Spinal cord (tissue), 10 donors: Measurements from ENCODE around the gene CCDC91. TPM values are rescaled to one million over a fixed set of nuclear protein-coding genes. Genes with fewer than 3 reads are reported as not detected.
"Not testable (repeated sequence)": the region's sequence is repeated elsewhere in the genome, so short reads cannot be mapped to it uniquely, and the experiment has no call there.

Source experiments
- DNase-seq, 6 donors: peaks; one replicate each; pipeline versions ENCODE4 v3.0.0 to v3.0.0-alpha.2; 2013 to 2015; ENCODE audit warnings: low spot score in 6 of 6, low read depth in 4 of 6
- H3K27ac ChIP-seq: one replicate; pipeline ENCODE4 v1.5.1; 2013; ENCODE audit warnings: low read depth, low read length, control low read depth
- H3K27me3 ChIP-seq: one replicate; pipeline ENCODE4 v1.6.1; 2013; ENCODE audit warnings: low read length; ENCODE audit not compliant: control insufficient read depth, insufficient read depth
- H3K36me3 ChIP-seq: one replicate; pipeline ENCODE4 v1.6.1; 2013; ENCODE audit warnings: low read length; ENCODE audit not compliant: control insufficient read depth, insufficient read depth
- H3K4me1 ChIP-seq: one replicate; pipeline ENCODE4 v1.6.1; 2013; ENCODE audit warnings: low read length; ENCODE audit not compliant: control insufficient read depth, insufficient read depth
- H3K4me3 ChIP-seq: one replicate; pipeline ENCODE4 v1.5.1; 2013; ENCODE audit warnings: low read depth, low read length, control low read depth
- H3K9me3 ChIP-seq: one replicate; pipeline ENCODE4 v1.6.1; 2013; ENCODE audit warnings: low read length; ENCODE audit not compliant: control insufficient read depth, insufficient read depth
- WGBS: methylation state at CpG from one replicate; pipeline ENCODE4 v1.1.5; 2013; ENCODE audit warnings: missing lambda C conversion rate; ENCODE audit not compliant: insufficient coverage; 5-methylcytosine and 5-hydroxymethylcytosine counted together
- polyA plus RNA-seq, 2 donors: library from polyadenylated mRNA; unstranded; fragments of 120-200 nt; gene quantifications; one replicate each; pipeline ENCODE4 v1.2.1, GENCODE V29; 2013; ENCODE audit not compliant: insufficient read length in 2 of 2
- total RNA-seq, 2 donors: library from RNA; depleted of rRNA in 1 of 2; stranded (reverse); fragments of 120-200 nt in 1 of 2; fragments of >200 nt in 1 of 2; gene quantifications; one replicate each; pipeline versions ENCODE4 v1.2.3 to v1.2.4, GENCODE V29; 2013 to 2014
- donor health status: healthy.

The CCDC91 gene
- total and polyA plus RNA-seq, 4 donors: 29.8 to 64.9 (median 46.6) TPM

DNA sequence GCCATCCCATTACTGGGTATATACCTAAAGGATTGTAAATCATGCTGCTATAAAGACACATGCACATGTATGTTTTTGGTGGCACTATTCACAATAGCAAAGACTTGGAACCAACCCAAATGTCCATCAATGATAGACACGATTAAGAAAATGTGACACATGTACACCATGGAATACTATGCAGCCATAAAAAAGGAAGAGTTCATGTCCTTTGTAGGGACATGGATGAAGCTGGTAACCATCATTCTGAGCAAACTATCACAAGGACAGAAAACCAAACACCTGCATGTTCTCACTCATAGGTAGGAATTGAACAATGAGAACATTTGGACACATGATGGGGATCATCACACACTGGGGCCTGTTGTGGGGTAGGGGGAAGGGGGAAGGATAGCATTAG is 288.8 kb downstream of the CCDC91 start:
- H3K36me3 ChIP-seq, H3K4me1 ChIP-seq, H3K27ac ChIP-seq, H3K27me3 ChIP-seq, H3K9me3 ChIP-seq, H3K4me3 ChIP-seq, DNase-seq: not testable (repeated sequence)
- no CpG with 5 or more reads among the region's 1 CpG for WGBS

DNA sequence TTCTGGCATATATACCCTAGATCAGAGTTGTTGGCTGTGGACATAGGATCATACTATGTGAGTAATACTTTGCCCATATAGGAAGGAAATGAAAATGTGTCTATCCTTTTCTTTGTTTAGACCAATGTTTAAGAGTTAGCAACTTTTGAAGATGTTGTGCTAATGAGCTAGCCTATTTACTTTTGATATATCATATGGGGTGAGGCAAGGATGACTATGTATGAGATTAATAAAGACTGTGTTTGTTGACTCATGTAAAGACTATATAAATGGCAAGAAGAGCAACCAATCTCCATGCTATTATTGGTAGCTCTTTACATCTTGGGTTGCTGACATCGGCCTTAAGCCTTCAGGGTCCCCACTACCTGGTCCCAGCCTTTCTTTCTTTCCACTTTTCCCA is 289.4 kb downstream of the CCDC91 start:
- Histone ChIP-seq H3K4me1 (no peaks in the 10 kb centered on the region), H3K27ac (no peak overlapping the region), H3K27me3 (no peaks in the 10 kb centered on the region), H3K9me3 (no peaks in the 10 kb centered on the region), H3K4me3 (no peak overlapping the region), H3K36me3 (no peaks in the 10 kb centered on the region)
- WGBS: 91% methylated on average over 1 of the region's 1 CpG
- DNase-seq: no peak

DNA sequence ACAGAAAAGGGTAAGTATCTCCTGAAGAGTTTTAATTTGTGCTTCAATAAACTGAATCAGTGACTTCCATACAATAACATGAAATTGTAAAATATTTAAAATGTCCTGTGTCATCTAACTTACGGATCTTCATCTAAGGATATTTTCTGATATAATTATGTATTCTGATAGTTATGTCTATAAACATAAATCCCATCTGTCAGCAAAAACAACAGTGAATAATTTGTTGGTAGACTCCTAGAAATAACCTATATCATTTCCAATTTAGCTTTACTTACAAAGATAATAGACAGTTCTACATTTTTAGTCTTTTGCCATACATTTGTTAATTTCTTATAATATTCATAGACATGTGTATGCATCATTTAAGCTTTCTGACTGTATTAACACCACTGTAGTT is 293.9 kb downstream of the CCDC91 start:
- H3K27me3 ChIP-seq: no peaks in the 10 kb centered on the region
- H3K36me3 ChIP-seq: no peaks in the 10 kb centered on the region
- no peak overlapping the region for H3K27ac ChIP-seq
- no peaks in the 10 kb centered on the region for H3K4me1 ChIP-seq
- DNase-seq: no peak
- H3K4me3 ChIP-seq: no peak overlapping the region
- no peaks in the 10 kb centered on the region for H3K9me3 ChIP-seq
- WGBS: no CpG with 5 or more reads among the region's 1 CpG

GRCh38 chr12:28486521-28486920 is 296.3 kb downstream of the CCDC91 start:
- WGBS: no CpG with 5 or more reads among the region's 1 CpG
- no peak overlapping the region for H3K4me3 ChIP-seq
- H3K36me3 ChIP-seq: no peaks in the 10 kb centered on the region
- H3K27me3 ChIP-seq: no peaks in the 10 kb centered on the region
- peak in 1 of 6 donors; percentile 17 for DNase-seq
- no peak overlapping the region for H3K27ac ChIP-seq
- H3K9me3 ChIP-seq: no peaks in the 10 kb centered on the region
- H3K4me1 ChIP-seq: no peaks in the 10 kb centered on the region

GRCh38 chr12:28489246-28489645 is 299.0 kb downstream of the CCDC91 start:
- Histone ChIP-seq H3K4me1 (no peaks in the 10 kb centered on the region), H3K36me3 (no peaks in the 10 kb centered on the region), H3K27ac (no peak overlapping the region), H3K4me3 (no peak overlapping the region), H3K9me3 (no peaks in the 10 kb centered on the region), H3K27me3 (no peaks in the 10 kb centered on the region)
- no peak for DNase-seq
- no CpG with 5 or more reads among the region's 2 CpGs for WGBS

- no peaks in the 10 kb centered on the region for H3K9me3 ChIP-seq
- no peak overlapping the region for H3K4me3 ChIP-seq
- DNase-seq: no peak
- H3K36me3 ChIP-seq: no peaks in the 10 kb centered on the region
- no peaks in the 10 kb centered on the region for H3K4me1 ChIP-seq
- H3K27ac ChIP-seq: no peak overlapping the region
- H3K27me3 ChIP-seq: no peaks in the 10 kb centered on the region
Observed at GRCh38 chr12:28497889-28498411, 307.7 kb downstream of the CCDC91 start.

DNA sequence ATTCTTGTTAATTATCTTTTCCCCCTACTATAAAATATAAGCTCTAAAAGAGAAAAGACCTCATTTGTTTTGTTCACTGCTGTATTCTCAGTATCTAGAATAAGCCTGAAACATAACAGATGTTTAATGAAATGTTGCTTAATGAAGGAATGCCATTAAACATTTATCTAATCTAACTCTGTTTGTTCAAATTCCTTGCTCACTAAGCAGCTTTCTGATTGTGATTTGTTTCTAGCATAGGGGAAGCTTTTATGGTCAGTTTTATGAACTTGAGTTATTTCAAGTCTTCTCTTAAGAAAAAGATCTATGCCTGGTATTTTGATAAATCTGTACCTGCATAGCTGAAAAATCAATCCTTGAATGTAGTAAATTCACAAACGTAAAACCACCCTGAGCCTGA is 308.6 kb downstream of the CCDC91 start:
- no peaks in the 10 kb centered on the region for H3K36me3 ChIP-seq
- no CpG with 5 or more reads among the region's 1 CpG for WGBS

DNA sequence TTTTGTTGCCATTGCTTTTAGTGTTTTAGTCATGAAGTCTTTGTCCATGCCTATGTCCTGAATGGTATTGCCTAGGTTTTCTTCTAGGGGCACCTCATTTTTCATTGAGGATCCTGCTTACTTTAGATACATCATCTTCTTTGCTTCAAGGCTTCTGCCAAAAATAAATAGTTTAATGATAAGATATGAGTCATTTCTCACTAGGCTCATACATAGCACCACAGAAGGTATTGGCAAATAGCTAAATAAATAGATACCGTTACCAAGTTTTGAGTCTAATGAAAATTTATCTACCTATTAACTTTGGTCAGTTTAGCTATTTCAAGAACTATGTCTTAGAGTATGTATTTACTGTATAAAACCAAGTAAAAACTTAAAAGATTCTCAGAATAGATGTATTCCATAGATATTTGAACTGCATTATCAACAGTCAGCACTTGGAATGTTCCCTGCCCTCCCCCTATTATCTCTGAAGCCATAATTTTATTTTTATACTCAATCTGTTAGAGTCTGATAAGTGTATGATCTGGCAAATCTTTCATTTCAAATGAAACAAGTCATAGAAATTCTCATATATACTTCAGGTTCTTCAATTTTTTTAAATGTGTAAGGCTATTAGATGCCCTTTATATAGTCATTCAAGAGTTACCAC is 310.2 kb downstream of the CCDC91 start:
- H3K36me3 ChIP-seq: no peaks in the 10 kb centered on the region
- H3K27me3 ChIP-seq: no peaks in the 10 kb centered on the region
- no peak for DNase-seq
- no peaks in the 10 kb centered on the region for H3K4me1 ChIP-seq
- H3K9me3 ChIP-seq: no peaks in the 10 kb centered on the region
- H3K4me3 ChIP-seq: no peak overlapping the region
- H3K27ac ChIP-seq: no peak overlapping the region
- WGBS: no CpG with 5 or more reads among the region's 1 CpG

More for the DNA sequence above, 308.6 kb downstream of the CCDC91 start:
- peak in 1 of 6 donors; percentile 19 for DNase-seq
- Histone ChIP-seq H3K27ac (no peak overlapping the region), H3K9me3 (no peaks in the 10 kb centered on the region), H3K27me3 (no peaks in the 10 kb centered on the region), H3K4me3 (no peak overlapping the region), H3K4me1 (no peaks in the 10 kb centered on the region)

GRCh38 chr12:28506271-28506670 is 316.0 kb downstream of the CCDC91 start:
- peak in 1 of 6 donors; percentile 48 for DNase-seq
- H3K27ac ChIP-seq: no peak overlapping the region
- H3K4me3 ChIP-seq: no peak overlapping the region
- no peaks in the 10 kb centered on the region for H3K9me3 ChIP-seq
- no peaks in the 10 kb centered on the region for H3K27me3 ChIP-seq
- H3K36me3 ChIP-seq: no peaks in the 10 kb centered on the region
- no peaks in the 10 kb centered on the region for H3K4me1 ChIP-seq

GRCh38 chr12:28507033-28507432 is 316.8 kb downstream of the CCDC91 start:
- Histone ChIP-seq H3K9me3 (no peaks in the 10 kb centered on the region), H3K27me3 (no peaks in the 10 kb centered on the region), H3K27ac (no peak overlapping the region), H3K4me1 (no peaks in the 10 kb centered on the region), H3K4me3 (no peak overlapping the region), H3K36me3 (no peaks in the 10 kb centered on the region)
- DNase-seq: no peak
